ENCODE results near the gene OR52B2. TPM values are rescaled to one million over a fixed set of nuclear protein-coding genes. Genes with fewer than 3 reads are reported as not detected.

Gene OR52B2
- total RNA-seq, 1 donor from 2014 or later: not detected

GRCh38 chr11:6129635-6130034 lies 40.5 kb downstream of the OR52B2 start:
- DNase-seq: no peak
- intact Hi-C loops (cut with DNase I): no loop called here
- Histone ChIP-seq H3K4me1 (no peaks in the 10 kb centered on the region), H3K9me3 (no peaks in the 10 kb centered on the region), H3K4me3 (no peak overlapping the region), H3K36me3 (no peaks in the 10 kb centered on the region), H3K27ac (no peak overlapping the region), H3K27me3 (no peaks in the 10 kb centered on the region)
- TF ChIP-seq, protein P1, sequence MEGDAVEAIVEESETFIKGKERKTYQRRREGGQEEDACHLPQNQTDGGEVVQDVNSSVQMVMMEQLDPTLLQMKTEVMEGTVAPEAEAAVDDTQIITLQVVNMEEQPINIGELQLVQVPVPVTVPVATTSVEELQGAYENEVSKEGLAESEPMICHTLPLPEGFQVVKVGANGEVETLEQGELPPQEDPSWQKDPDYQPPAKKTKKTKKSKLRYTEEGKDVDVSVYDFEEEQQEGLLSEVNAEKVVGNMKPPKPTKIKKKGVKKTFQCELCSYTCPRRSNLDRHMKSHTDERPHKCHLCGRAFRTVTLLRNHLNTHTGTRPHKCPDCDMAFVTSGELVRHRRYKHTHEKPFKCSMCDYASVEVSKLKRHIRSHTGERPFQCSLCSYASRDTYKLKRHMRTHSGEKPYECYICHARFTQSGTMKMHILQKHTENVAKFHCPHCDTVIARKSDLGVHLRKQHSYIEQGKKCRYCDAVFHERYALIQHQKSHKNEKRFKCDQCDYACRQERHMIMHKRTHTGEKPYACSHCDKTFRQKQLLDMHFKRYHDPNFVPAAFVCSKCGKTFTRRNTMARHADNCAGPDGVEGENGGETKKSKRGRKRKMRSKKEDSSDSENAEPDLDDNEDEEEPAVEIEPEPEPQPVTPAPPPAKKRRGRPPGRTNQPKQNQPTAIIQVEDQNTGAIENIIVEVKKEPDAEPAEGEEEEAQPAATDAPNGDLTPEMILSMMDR (IDR thresholded peaks at IDR 0.05): no peak
- ATAC-seq: peak; percentile 45

DNA sequence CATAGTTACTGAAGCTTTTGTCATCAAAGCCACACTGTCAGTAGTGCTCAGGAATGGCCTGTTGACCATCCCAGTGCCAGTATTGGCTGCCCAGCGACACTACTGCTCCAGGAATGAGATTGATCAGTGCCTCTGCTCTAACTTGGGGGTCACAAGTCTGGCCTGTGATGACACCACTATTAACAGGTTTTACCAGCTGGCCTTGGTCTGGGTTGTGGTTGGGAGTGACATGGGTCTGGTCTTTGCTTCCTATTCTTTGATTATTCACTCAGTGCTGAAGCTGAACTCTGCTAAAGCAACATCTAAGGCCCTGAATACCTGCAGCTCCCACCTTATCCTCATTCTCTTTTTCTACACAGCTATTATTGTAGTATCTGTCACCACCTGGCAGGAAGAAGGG lies 41.1 kb downstream of the OR52B2 start:
- no peak overlapping the region for H3K27ac ChIP-seq
- no peak for DNase-seq
- peak; percentile 19 for ATAC-seq
- H3K4me3 ChIP-seq: no peak overlapping the region
- TF ChIP-seq, protein P1 (IDR thresholded peaks at IDR 0.05): no peak
- H3K27me3 ChIP-seq: no peaks in the 10 kb centered on the region
- H3K36me3 ChIP-seq: no peaks in the 10 kb centered on the region
- no peaks in the 10 kb centered on the region for H3K9me3 ChIP-seq
- intact Hi-C loops (cut with DNase I): no loop called here
- no peaks in the 10 kb centered on the region for H3K4me1 ChIP-seq

GRCh38 chr11:6127881-6128280 lies 42.2 kb downstream of the OR52B2 start:
- intact Hi-C loops (cut with DNase I): no loop called here
- no peak for DNase-seq
- Histone ChIP-seq H3K27me3 (no peaks in the 10 kb centered on the region), H3K4me3 (no peak overlapping the region), H3K4me1 (no peaks in the 10 kb centered on the region), H3K9me3 (no peaks in the 10 kb centered on the region), H3K36me3 (no peaks in the 10 kb centered on the region), H3K27ac (no peak overlapping the region)
- no peak for ATAC-seq
- TF ChIP-seq, protein P1 (IDR thresholded peaks at IDR 0.05): no peak

DNA sequence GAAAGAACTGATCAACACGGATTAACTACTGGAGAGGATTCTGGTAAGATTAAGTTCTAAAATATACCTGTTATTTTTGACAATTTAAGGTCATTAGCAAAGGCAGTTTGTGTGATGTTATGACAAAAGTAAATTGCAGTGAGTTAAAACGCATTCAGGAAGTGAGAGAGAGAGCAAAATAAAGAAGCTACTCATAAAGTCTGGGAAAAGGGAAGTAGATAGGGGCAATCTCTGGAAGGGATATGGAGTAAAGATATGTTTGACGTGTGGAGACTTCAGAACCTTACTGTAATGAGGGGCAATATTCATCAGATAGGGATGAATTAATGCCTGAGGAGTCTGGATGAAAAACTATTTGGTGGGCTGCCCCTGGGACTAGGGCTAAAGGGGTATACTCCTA lies 45.9 kb downstream of the OR52B2 start:
- H3K27ac ChIP-seq: no peak overlapping the region
- TF ChIP-seq, protein P1 (IDR thresholded peaks at IDR 0.05): no peak
- intact Hi-C loops (cut with DNase I): no loop called here
- no peaks in the 10 kb centered on the region for H3K27me3 ChIP-seq
- ATAC-seq (peak; percentile 63), DNase-seq (no peak)
- no peaks in the 10 kb centered on the region for H3K9me3 ChIP-seq
- H3K4me3 ChIP-seq: no peak overlapping the region
- H3K4me1 ChIP-seq: no peaks in the 10 kb centered on the region
- no peaks in the 10 kb centered on the region for H3K36me3 ChIP-seq

Other genes with a start within 250 kb of the OR52B2 start
- gene OR56A3, start 228.1 kb downstream of the OR52B2 start, total RNA-seq: not detected
- not detected for gene OR56A5, start 201.8 kb downstream of the OR52B2 start, total RNA-seq
- not detected for gene OR52L1, start 183.3 kb downstream of the OR52B2 start, total RNA-seq
- gene OR56A4, start 163.4 kb downstream of the OR52B2 start, total RNA-seq: not detected
- not detected for gene OR56A1, start 139.6 kb downstream of the OR52B2 start, total RNA-seq
- gene OR56B4, start 62.6 kb downstream of the OR52B2 start, total RNA-seq: not detected
- gene OR52W1, start 28.9 kb upstream of the OR52B2 start, total RNA-seq: not detected
- not detected for gene C11orf42, start 35.2 kb upstream of the OR52B2 start, total RNA-seq
- 40.6 TPM for gene FHIP1B, start 64.3 kb upstream of the OR52B2 start, total RNA-seq
- not detected for gene CNGA4, start 68.8 kb upstream of the OR52B2 start, total RNA-seq
- gene CCKBR, start 89.5 kb upstream of the OR52B2 start, total RNA-seq: not detected
- 48.8 TPM for gene CAVIN3, start 150.2 kb upstream of the OR52B2 start, total RNA-seq
- 51.9 TPM for gene SMPD1, start 220.1 kb upstream of the OR52B2 start, total RNA-seq
- gene APBB1, start 248.8 kb upstream of the OR52B2 start, total RNA-seq: 40.9 TPM

All from upper lobe of right lung (tissue), 1 donor.